CD14-positive monocyte (primary cell): ENCODE measurements around the gene CSTF2. TPM values are rescaled to one million over a fixed set of nuclear protein-coding genes. Genes with fewer than 3 reads are reported as not detected.

ENCODE experiments used
- DNase-seq, 3 donors: peaks; one replicate each; pipeline ENCODE4 v3.0.0-alpha.2; 2011 to 2022
- H2AFZ ChIP-seq: 2 replicates; pipeline ENCODE4 v1.6.0; 2012; ENCODE audit warnings: mild to moderate bottlenecking, low read depth, low read length, inconsistent platforms; ENCODE audit not compliant: insufficient read depth, poor library complexity, severe bottlenecking
- H3K27ac ChIP-seq, 2 donors: 1 replicate in 1 of 2; 2 replicates in 1 of 2; pipeline ENCODE4 v1.5.1; 2012 to 2013; ENCODE audit warnings: low read length in 2 of 2, control low read depth in 1 of 2, inconsistent platforms in 1 of 2, low read depth in 1 of 2, mild to moderate bottlenecking in 1 of 2
- H3K27me3 ChIP-seq, 2 donors: one replicate each; pipeline versions ENCODE4 v1.6.0 to v1.6.1; 2011 to 2013; ENCODE audit warnings: low read length in 2 of 2; ENCODE audit not compliant: control insufficient read depth in 2 of 2, insufficient read depth in 2 of 2
- H3K36me3 ChIP-seq, 2 donors: replicated peaks in 1 of 2; 1 replicate in 1 of 2; 2 replicates in 1 of 2; pipeline versions ENCODE4 v1.5.1 to v1.6.1; 2012 to 2013; ENCODE audit warnings: low read length in 2 of 2, control low read depth in 1 of 2, inconsistent platforms in 1 of 2, mild to moderate bottlenecking in 1 of 2; ENCODE audit not compliant: insufficient read depth in 2 of 2, control insufficient read depth in 1 of 2
- H3K4me1 ChIP-seq, 2 donors: 1 replicate in 1 of 2; 2 replicates in 1 of 2; pipeline versions ENCODE4 v1.5.1 to v1.6.1; 2012 to 2013; ENCODE audit warnings: low read length in 2 of 2, control low read depth in 1 of 2, inconsistent platforms in 1 of 2, mild to moderate bottlenecking in 1 of 2, moderate library complexity in 1 of 2; ENCODE audit not compliant: insufficient read depth in 2 of 2, control insufficient read depth in 1 of 2
- H3K4me2 ChIP-seq: replicated peaks from 2 replicates; pipeline ENCODE3; 2012; ENCODE audit warnings: low read length, moderate library complexity, mild to moderate bottlenecking; ENCODE audit not compliant: poor library complexity, severe bottlenecking; ENCODE audit errors: extremely low read depth
- H3K4me3 ChIP-seq, 3 experiments: fragments of 200-600 bp in 1 of 3; sonication (generic) in 1 of 3; replicated peaks in 1 of 3; 1 replicate in 2 of 3; 2 replicates in 1 of 3; pipeline ENCODE4 v1.5.1; 2011 to 2013; ENCODE audit warnings: low read length in 3 of 3, mild to moderate bottlenecking in 3 of 3, control low read depth in 2 of 3, low read depth in 2 of 3, inconsistent platforms in 1 of 3, moderate library complexity in 1 of 3
- H3K79me2 ChIP-seq: 2 replicates; pipeline ENCODE4 v1.6.0; 2012; ENCODE audit warnings: mild to moderate bottlenecking, control low read depth, inconsistent platforms, low read length, moderate library complexity; ENCODE audit not compliant: insufficient read depth
- H3K9ac ChIP-seq: 2 replicates; pipeline ENCODE4 v1.6.0; 2017; ENCODE audit warnings: low read length, mild to moderate bottlenecking; ENCODE audit not compliant: insufficient read depth, poor library complexity, severe bottlenecking
- H3K9me3 ChIP-seq, 2 donors: replicated peaks in 1 of 2; 1 replicate in 1 of 2; 2 replicates in 1 of 2; pipeline versions ENCODE4 v1.5.1 to v1.6.1; 2012 to 2013; ENCODE audit warnings: low read length in 2 of 2, control low read depth in 1 of 2; ENCODE audit not compliant: control insufficient read depth in 1 of 2, insufficient read depth in 1 of 2
- H4K20me1 ChIP-seq: 2 replicates; pipeline ENCODE4 v1.6.0; 2012; ENCODE audit warnings: mild to moderate bottlenecking, low read length, control low read depth, moderate library complexity; ENCODE audit not compliant: insufficient read depth
- H3K27ac Mint-ChIP-seq, 7 donors: one replicate each; pipeline ENCODE4 v1.8.0; 2020; ENCODE audit warnings: mild to moderate bottlenecking in 7 of 7, mixed read lengths in 7 of 7, moderate library complexity in 6 of 7, inconsistent platforms in 2 of 7
- H3K27me3 Mint-ChIP-seq, 3 donors: one replicate each; pipeline ENCODE4 v1.8.0; 2021 to 2022; ENCODE audit warnings: low read depth in 3 of 3, mild to moderate bottlenecking in 3 of 3, mixed read lengths in 3 of 3, moderate library complexity in 3 of 3, inconsistent platforms in 1 of 3
- H3K36me3 Mint-ChIP-seq, 2 donors: one replicate each; pipeline ENCODE4 v1.8.0; 2020; ENCODE audit warnings: mixed read lengths in 2 of 2, inconsistent platforms in 1 of 2, mild to moderate bottlenecking in 1 of 2
- H3K4me1 Mint-ChIP-seq: one replicate; pipeline ENCODE4 v1.8.0; 2020; ENCODE audit warnings: mild to moderate bottlenecking, mixed read lengths
- H3K4me3 Mint-ChIP-seq, 2 donors: one replicate each; pipeline ENCODE4 v1.8.0; 2020; ENCODE audit warnings: mild to moderate bottlenecking in 2 of 2, mixed read lengths in 2 of 2, moderate library complexity in 1 of 2
- H3K9me3 Mint-ChIP-seq, 7 donors: one replicate each; pipeline ENCODE4 v1.8.0; 2020 to 2022; ENCODE audit warnings: mixed read lengths in 7 of 7, mild to moderate bottlenecking in 6 of 7, moderate library complexity in 6 of 7, inconsistent platforms in 2 of 7
- WGBS: methylation state at CpG from one replicate; pipeline ENCODE4 v1.1.5; 2013; ENCODE audit warnings: missing lambda C conversion rate; ENCODE audit not compliant: insufficient coverage; 5-methylcytosine and 5-hydroxymethylcytosine counted together
- intact Hi-C, 2 donors: fragments of 100-400 bp; cut with micrococcal nuclease; formaldehyde crosslinking; loops; one replicate each; pipeline versions ENCODE4 v1.15.0 to v1.15.1; 2023
- polyA plus RNA-seq, 3 donors: library from polyadenylated mRNA; depleted of rRNA in 1 of 3; unstranded in 2 of 3; stranded (reverse) in 1 of 3; fragments of 300-500 nt in 2 of 3; fragments of >200 nt in 1 of 3; fragmentation: Illumina TruSeq in 2 of 3; gene quantifications; 1 replicate in 2 of 3; 2 replicates in 1 of 3; pipeline ENCODE4 v1.2.3, GENCODE V29; 2012 to 2021
- TF ChIP-seq, protein P1 (sequence below): fragments of 200-600 bp; IDR thresholded peaks from one replicate; pipeline ENCODE4 v1.8.0; 2022; ENCODE audit warnings: antibody characterized with exemption, mild to moderate bottlenecking

The CSTF2 gene
- polyA plus RNA-seq, 3 donors: 6.7 to 11.3 (median 10.1) TPM

DNA sequence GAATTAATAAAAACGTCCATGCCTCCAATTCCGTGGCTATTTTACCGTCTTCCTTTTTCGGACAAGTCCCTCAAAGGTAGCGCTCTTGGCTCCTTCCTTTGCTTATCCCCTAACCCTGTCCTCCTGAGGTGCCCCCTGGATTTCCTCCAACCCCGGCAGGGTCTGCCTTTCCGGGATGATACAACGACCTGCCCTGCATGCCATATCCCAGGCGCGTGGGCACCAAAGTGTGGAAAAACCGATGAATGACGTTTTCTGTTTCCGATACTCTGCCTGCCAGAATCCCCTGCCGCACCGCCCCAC lies 706 bp upstream of the CSTF2 start:
- Histone ChIP-seq H3K79me2 (no peaks in the 10 kb centered on the region), H3K36me3 (peaks cover 16 to 22% of the 10 kb centered on the region in 2 donors), H3K9ac (peak overlapping the region; percentile 52), H2AFZ (peak overlapping the region; percentile 90), H4K20me1 (no peaks in the 10 kb centered on the region), H3K4me2 (peak overlapping the region; percentile 71), H3K27me3 (peaks cover 3 to 12% of the 10 kb centered on the region in 2 donors), H3K9me3 (no peaks in the 10 kb centered on the region), H3K27ac (peak overlapping the region; percentile 71 to 80), H3K4me3 (peak overlapping the region; percentile 67 to 81 (median 74)), H3K4me1 (peaks cover 9% of the 10 kb centered on the region in 2 donors)
- no peak for DNase-seq
- TF ChIP-seq, protein P1, sequence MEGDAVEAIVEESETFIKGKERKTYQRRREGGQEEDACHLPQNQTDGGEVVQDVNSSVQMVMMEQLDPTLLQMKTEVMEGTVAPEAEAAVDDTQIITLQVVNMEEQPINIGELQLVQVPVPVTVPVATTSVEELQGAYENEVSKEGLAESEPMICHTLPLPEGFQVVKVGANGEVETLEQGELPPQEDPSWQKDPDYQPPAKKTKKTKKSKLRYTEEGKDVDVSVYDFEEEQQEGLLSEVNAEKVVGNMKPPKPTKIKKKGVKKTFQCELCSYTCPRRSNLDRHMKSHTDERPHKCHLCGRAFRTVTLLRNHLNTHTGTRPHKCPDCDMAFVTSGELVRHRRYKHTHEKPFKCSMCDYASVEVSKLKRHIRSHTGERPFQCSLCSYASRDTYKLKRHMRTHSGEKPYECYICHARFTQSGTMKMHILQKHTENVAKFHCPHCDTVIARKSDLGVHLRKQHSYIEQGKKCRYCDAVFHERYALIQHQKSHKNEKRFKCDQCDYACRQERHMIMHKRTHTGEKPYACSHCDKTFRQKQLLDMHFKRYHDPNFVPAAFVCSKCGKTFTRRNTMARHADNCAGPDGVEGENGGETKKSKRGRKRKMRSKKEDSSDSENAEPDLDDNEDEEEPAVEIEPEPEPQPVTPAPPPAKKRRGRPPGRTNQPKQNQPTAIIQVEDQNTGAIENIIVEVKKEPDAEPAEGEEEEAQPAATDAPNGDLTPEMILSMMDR: no peak
- Mint-ChIP-seq H3K27ac (peak overlapping the region; percentile 74 to 90 (median 81)), H3K4me1 (peaks cover 10% of the 10 kb centered on the region), H3K36me3 (peaks cover 18 to 20% of the 10 kb centered on the region in 2 donors), H3K9me3 (peaks cover 0 to 14% (median 0%) of the 10 kb centered on the region in 7 donors), H3K27me3 (peaks cover 3 to 11% (median 5%) of the 10 kb centered on the region in 3 donors), H3K4me3 (peak overlapping the region; percentile 82 to 95)
- WGBS: 18% methylated on average over 4 of the region's 15 CpGs
- intact Hi-C loops: no loop called here

DNA sequence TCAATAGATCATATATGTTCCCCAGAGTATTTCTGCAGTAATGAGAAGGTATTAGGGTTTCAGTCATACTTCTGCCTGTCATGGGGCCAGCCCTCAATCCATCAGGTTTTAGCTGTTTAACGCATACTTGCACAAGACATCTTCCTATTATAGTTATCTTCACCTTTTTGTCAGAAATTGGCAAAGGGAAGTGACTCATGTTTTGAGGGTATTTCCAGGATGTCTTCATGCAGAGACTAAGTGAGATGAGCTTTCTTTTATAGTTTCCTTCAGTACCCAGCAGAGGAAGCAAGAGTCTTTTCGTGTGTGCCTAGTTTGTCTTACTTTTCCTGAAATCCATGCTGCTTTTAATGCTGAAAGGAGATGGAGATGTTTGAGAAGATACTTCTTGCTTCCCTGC lies 9.5 kb downstream of the CSTF2 start:
- Mint-ChIP-seq H3K4me3 (no peak overlapping the region), H3K27ac (no peak overlapping the region), H3K9me3 (no peaks in the 10 kb centered on the region), H3K27me3 (peaks cover 0 to 2% (median 0%) of the 10 kb centered on the region in 3 donors), H3K4me1 (no peaks in the 10 kb centered on the region), H3K36me3 (peaks cover 69 to 80% of the 10 kb centered on the region in 2 donors)
- Histone ChIP-seq H3K27me3 (no peaks in the 10 kb centered on the region), H3K9ac (no peak overlapping the region), H2AFZ (no peak overlapping the region), H3K36me3 (peaks cover 75 to 81% of the 10 kb centered on the region in 2 donors), H3K4me3 (no peak overlapping the region), H3K27ac (no peak overlapping the region), H4K20me1 (no peaks in the 10 kb centered on the region), H3K79me2 (no peaks in the 10 kb centered on the region), H3K4me2 (no peak overlapping the region), H3K4me1 (no peaks in the 10 kb centered on the region), H3K9me3 (no peaks in the 10 kb centered on the region)
- WGBS: no CpG with 5 or more reads among the region's 2 CpGs
- TF ChIP-seq, protein P1: no peak
- DNase-seq: peak in 2 of 3 donors; percentile 3 to 41
- intact Hi-C loops: no loop called here
